ENCODE measurements around the gene FCHSD2.

DNA sequence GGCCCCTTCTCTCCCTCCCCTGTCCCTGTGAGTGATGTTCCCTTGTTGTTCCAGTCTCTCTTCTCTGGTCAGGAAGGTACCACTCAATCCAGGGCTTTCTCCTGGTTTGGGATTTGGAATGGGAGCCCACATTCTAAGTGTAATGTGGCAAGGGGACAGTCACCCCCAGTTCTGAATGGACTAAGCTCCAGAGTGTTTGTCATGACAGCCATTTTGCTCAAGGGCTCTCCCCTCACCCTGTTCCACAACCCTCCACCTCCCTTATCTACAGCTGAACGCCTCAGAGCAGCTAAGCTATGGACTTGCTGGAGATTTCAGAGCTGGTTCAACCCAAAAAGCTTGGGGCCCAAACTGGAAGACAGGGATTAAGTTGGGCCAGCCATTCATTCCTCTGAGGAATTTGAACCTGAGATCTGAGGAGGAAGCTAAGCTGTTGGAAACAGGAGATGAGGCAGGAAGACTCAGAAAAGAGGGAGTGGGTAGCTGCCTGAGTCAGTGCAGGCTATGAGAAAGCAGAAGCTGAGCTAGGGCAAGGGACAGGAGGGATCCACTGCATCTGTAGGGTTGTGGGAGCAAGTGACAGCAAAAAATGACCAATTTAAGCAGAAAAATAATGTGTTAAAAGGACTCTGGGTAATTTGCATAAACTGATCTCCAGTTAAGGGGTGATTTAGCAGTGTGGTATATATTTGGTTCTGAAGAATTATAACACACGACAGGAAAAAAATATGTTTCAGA, 22.9 kb upstream of the FCHSD2 start:
- TF ChIP-seq, protein P1, sequence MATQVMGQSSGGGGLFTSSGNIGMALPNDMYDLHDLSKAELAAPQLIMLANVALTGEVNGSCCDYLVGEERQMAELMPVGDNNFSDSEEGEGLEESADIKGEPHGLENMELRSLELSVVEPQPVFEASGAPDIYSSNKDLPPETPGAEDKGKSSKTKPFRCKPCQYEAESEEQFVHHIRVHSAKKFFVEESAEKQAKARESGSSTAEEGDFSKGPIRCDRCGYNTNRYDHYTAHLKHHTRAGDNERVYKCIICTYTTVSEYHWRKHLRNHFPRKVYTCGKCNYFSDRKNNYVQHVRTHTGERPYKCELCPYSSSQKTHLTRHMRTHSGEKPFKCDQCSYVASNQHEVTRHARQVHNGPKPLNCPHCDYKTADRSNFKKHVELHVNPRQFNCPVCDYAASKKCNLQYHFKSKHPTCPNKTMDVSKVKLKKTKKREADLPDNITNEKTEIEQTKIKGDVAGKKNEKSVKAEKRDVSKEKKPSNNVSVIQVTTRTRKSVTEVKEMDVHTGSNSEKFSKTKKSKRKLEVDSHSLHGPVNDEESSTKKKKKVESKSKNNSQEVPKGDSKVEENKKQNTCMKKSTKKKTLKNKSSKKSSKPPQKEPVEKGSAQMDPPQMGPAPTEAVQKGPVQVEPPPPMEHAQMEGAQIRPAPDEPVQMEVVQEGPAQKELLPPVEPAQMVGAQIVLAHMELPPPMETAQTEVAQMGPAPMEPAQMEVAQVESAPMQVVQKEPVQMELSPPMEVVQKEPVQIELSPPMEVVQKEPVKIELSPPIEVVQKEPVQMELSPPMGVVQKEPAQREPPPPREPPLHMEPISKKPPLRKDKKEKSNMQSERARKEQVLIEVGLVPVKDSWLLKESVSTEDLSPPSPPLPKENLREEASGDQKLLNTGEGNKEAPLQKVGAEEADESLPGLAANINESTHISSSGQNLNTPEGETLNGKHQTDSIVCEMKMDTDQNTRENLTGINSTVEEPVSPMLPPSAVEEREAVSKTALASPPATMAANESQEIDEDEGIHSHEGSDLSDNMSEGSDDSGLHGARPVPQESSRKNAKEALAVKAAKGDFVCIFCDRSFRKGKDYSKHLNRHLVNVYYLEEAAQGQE (IDR thresholded peaks at IDR 0.05; ENCODE audit: insufficient read depth in 1 of 2, low read depth in 2 of 2, low read length in 2 of 2), result no peak
- TF ChIP-seq SIN3A (IDR thresholded peaks at IDR 0.05; ENCODE audit: borderline replicate concordance, insufficient read depth, low read length), result no peak
- no peak for TF ChIP-seq POLR2AphosphoS5 (IDR thresholded peaks at IDR 0.05; ENCODE audit: low read depth, low read length)
- TF ChIP-seq FOXP2 (optimal IDR thresholded peaks at IDR 0.05; ENCODE audit: borderline replicate concordance, extremely low read depth, extremely low read length, insufficient read depth), result no peak
- no peak for TF ChIP-seq TAF1 (IDR thresholded peaks at IDR 0.05; ENCODE audit: borderline replicate concordance, insufficient read depth, low read length)

Data from PFSK-1 (cell line).